ENCODE measurements around the gene MINDY4.

- TF ChIP-seq ZNF274 (IDR thresholded peaks at IDR 0.05; ENCODE audit: low read depth, low read length) (no peak), SUZ12 (IDR thresholded peaks at IDR 0.05; ENCODE audit: extremely low read depth, insufficient read depth, insufficient read length) (no peak), YY1 (IDR thresholded peaks at IDR 0.05; ENCODE audit: insufficient read depth, insufficient read length) (no peak)
Observed at GRCh38 chr7:30797176-30798040, 26.2 kb downstream of the MINDY4 start.

Data from NT2/D1 (cell line).